Mucosa of descending colon (tissue), 3 donors: Measurements from ENCODE around the gene UTP15. TPM values are rescaled to one million over a fixed set of nuclear protein-coding genes. Genes with fewer than 3 reads are reported as not detected.

Experiments used
- ATAC-seq: fragments of 200-7000 bp; cut with Tn5 transposase; one replicate; pipeline ENCODE4 v1.9.1; 2020; ENCODE audit warnings: mild to moderate bottlenecking, moderate library complexity
- DNase-seq, 3 donors: peaks; one replicate each; pipeline ENCODE4 v3.0.0-alpha.2; 2020
- H3K36me3 ChIP-seq: fragments of 200-600 bp; one replicate; pipeline ENCODE4 v1.8.0; 2021; ENCODE audit warnings: low read depth, mild to moderate bottlenecking
- H3K4me1 ChIP-seq: fragments of 200-600 bp; one replicate; pipeline ENCODE4 v1.8.0; 2021; ENCODE audit warnings: low read depth, mild to moderate bottlenecking
- H3K4me3 ChIP-seq: fragments of 200-600 bp; one replicate; pipeline ENCODE4 v1.8.0; 2021; ENCODE audit warnings: mild to moderate bottlenecking
- H3K9me3 ChIP-seq: fragments of 200-600 bp; one replicate; pipeline ENCODE4 v1.8.0; 2021; ENCODE audit warnings: mild to moderate bottlenecking
- CTCF ChIP-seq: fragments of 200-600 bp; IDR thresholded peaks from one replicate; pipeline ENCODE4 v1.8.0; 2022; ENCODE audit warnings: antibody characterized with exemption, mild to moderate bottlenecking
- intact Hi-C, 2 donors: fragments of 100-400 bp; cut with DNase I in 1 of 2; cut with micrococcal nuclease in 1 of 2; formaldehyde crosslinking; loops; one replicate each; pipeline versions ENCODE4 v1.11.0 to v1.11.1; 2022; cut with DNase I, micrococcal nuclease
- total RNA-seq, 3 donors: library from RNA; stranded (reverse); fragmentation: NEBNext Ultra II Directional in 2 of 3; extraction: Animal tissue kit (Norgen Biotek cat#: 25700) in 2 of 3; gene quantifications; one replicate each; pipeline versions ENCODE4 v1.2.1 to v1.2.4, GENCODE V29; 2021 to 2023
- donor health status: DM: no; HTN: no; CAD: no; lungs with moderate emphysema.
- donor health status: DM: no; HTN: no; CAD: no.
- donor health status: DM: no; HTN: yes; CAD: no.

Gene UTP15
- total RNA-seq, 3 donors from 2014 or later, result 11.9 to 15.0 (median 13.5) TPM

DNA sequence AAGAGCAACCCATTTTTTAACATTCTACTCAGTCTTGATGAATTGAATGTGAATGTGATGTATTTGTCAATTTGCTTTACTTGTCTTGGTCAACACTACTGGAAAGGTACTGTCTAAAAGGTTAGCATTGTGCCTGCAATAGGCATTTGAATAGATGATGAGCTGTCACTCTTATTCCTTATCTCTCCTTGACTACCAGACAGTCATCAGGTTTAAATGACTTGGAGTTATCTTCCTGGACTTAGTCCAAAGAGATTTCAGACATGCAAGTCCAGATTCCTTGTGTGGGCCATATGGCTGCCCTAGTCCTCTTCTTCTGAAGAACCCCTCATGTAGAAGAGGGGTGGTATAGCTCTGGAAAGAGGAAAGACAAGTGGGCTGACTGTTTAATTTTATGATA lies 65.2 kb downstream of the UTP15 start:
- Histone ChIP-seq H3K36me3 (no peaks in the 10 kb centered on the region), H3K4me1 (no peaks in the 10 kb centered on the region), H3K4me3 (no peak overlapping the region), H3K9me3 (no peaks in the 10 kb centered on the region)
- intact Hi-C loops, result no loop called here
- ATAC-seq (no peak), DNase-seq (no peak)
- no peak for TF ChIP-seq CTCF

DNA sequence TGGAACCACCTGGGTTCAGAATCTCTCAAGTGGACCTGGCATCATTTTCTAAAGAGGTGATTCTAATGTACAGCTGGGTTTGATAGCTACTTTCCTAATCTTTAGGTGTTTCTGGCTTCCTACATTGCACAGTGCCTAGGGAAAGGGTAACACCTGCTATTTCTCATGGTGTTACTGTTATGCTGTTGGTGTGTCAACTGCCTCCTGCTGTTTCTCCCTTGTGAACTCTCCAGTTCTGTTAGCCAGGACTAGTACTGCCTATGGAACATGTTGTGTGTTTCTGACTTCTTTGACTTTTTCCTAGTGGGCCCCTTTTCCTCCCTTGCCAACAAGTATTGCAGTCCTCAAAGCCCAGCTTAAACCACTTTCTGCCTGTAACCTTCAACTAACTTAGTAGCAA lies 66.0 kb downstream of the UTP15 start:
- intact Hi-C loops, result no loop called here
- DNase-seq (no peak), ATAC-seq (no peak)
- no peak for TF ChIP-seq CTCF
- Histone ChIP-seq H3K9me3 (no peaks in the 10 kb centered on the region), H3K4me1 (no peaks in the 10 kb centered on the region), H3K4me3 (no peak overlapping the region), H3K36me3 (no peaks in the 10 kb centered on the region)

Other genes starting within 250 kb of the UTP15 start
- under 1 TPM in 1 of 3 donors, not detected in 2; 0.16 TPM for gene FOXD1, start 117.0 kb upstream of the UTP15 start, total RNA-seq
- gene BTF3, start 67.3 kb upstream of the UTP15 start, total RNA-seq, result 100 to 1,000 TPM; 460 to 520 (median 486) TPM
- gene ANKRA2, start 104 bp upstream of the UTP15 start, total RNA-seq, result 10 to 100 TPM; 20.8 to 23.8 (median 23.1) TPM
- 10 to 100 TPM in 2 of 3 donors, 1 to 10 TPM in 1; 5.4 to 21.7 (median 11.6) TPM for gene ARHGEF28, start 60.5 kb downstream of the UTP15 start, total RNA-seq